ENCODE results near the gene USP30.
"Not testable (repeated sequence)": the region's sequence is repeated elsewhere in the genome, so short reads cannot be mapped to it uniquely, and the experiment has no call there.

USP30 gene

GRCh38 chr12:109052414-109053323, at the start of gene USP30:
TSS of gene USP30 (plus strand) at chr12:109052576. CDS start at chr12:109052679, 103 bp downstream.
- peak; percentile 61 to 68 for DNase-seq

GRCh38 chr12:109004017-109004416, 48.4 kb upstream of the USP30 start:
- DNase-seq = no peak

- no peak for DNase-seq
Observed at GRCh38 chr12:109009766-109010165, 42.6 kb upstream of the USP30 start.

- DNase-seq = no peak
Observed at GRCh38 chr12:109010259-109010658, 42.1 kb upstream of the USP30 start.

GRCh38 chr12:109014984-109015765, 37.2 kb upstream of the USP30 start:
- DNase-seq = no peak

GRCh38 chr12:109016016-109016415, 36.4 kb upstream of the USP30 start:
- no peak for DNase-seq

GRCh38 chr12:109016978-109017377, 35.4 kb upstream of the USP30 start:
- no peak for DNase-seq

- DNase-seq = no peak
Observed at GRCh38 chr12:109018296-109018695, 34.1 kb upstream of the USP30 start.

GRCh38 chr12:109020146-109020795, 32.1 kb upstream of the USP30 start:
- no peak for DNase-seq

GRCh38 chr12:109020796-109021380, 31.5 kb upstream of the USP30 start, which contains the start of gene SVOP:
TSS of gene SVOP (minus strand) at chr12:109021068. CDS start at chr12:109020868, 200 bp downstream.
- no peak for DNase-seq

GRCh38 chr12:109027767-109028166, 24.6 kb upstream of the USP30 start:
- no peak for DNase-seq

- not testable (repeated sequence) for DNase-seq
Observed at GRCh38 chr12:109028624-109029023, 23.8 kb upstream of the USP30 start.

- no peak for DNase-seq
Observed at GRCh38 chr12:109029411-109029810, 23.0 kb upstream of the USP30 start.

GRCh38 chr12:109033239-109034196, 18.9 kb upstream of the USP30 start:
- DNase-seq = no peak

GRCh38 chr12:109036975-109037374, 15.4 kb upstream of the USP30 start:
- no peak for DNase-seq

GRCh38 chr12:109044241-109044640, 8.1 kb upstream of the USP30 start:
- no peak for DNase-seq

GRCh38 chr12:109047081-109047805, 5.1 kb upstream of the USP30 start:
- DNase-seq = no peak

GRCh38 chr12:109048706-109049105, 3.7 kb upstream of the USP30 start:
- DNase-seq = not testable (repeated sequence)

- not testable (repeated sequence) for DNase-seq
Observed at GRCh38 chr12:109049794-109050193, 2.6 kb upstream of the USP30 start.

GRCh38 chr12:109052097-109052413, 321 bp upstream of the USP30 start:
- DNase-seq = no peak
